SU-DHL-6 (cell line): ENCODE data around the gene KCNJ12.
"Not testable (repeated sequence)": the region's sequence is repeated elsewhere in the genome, so short reads cannot be mapped to it uniquely, and the experiment has no call there.

ENCODE experiments used
- CTCF ChIP-seq: fragments of 200-600 bp; sonication (generic); IDR thresholded peaks from one replicate; pipeline ENCODE4 v1.5.1; 2017; ENCODE audit warnings: antibody characterized with exemption, mild to moderate bottlenecking, low read length, moderate library complexity; ENCODE audit not compliant: insufficient read depth, poor library complexity, severe bottlenecking
- EZH2phosphoT487 ChIP-seq: fragments of 200-600 bp; sonication (generic), shearing (Covaris generic); conservative IDR thresholded peaks from 2 replicates; pipeline ENCODE4 v1.6.1; 2018; ENCODE audit warnings: mild to moderate bottlenecking, antibody characterized with exemption, low read length, moderate library complexity, mixed read lengths

- not testable (repeated sequence) for TF ChIP-seq CTCF, EZH2phosphoT487
Measured at GRCh38 chr17:21344801-21345200, 31.4 kb upstream of the KCNJ12 start.
